ENCODE data around the gene CPED1.
A peak's percentile ranks its signal among the peaks of the same experiment; 100 is the strongest.

The CPED1 gene

GRCh38 chr7:120989257-120990220, 1.0 kb downstream of the CPED1 start:
- no peaks in the 10 kb centered on the region for H3K36me3 Mint-ChIP-seq
- no peak for DNase-seq (ENCODE audit: low spot score in 2 of 2)
- no peak overlapping the region for H3K27ac Mint-ChIP-seq
- ATAC-seq: no peak
- H3K9me3 Mint-ChIP-seq: no peaks in the 10 kb centered on the region
- peaks cover 9% of the 10 kb centered on the region for H3K4me1 Mint-ChIP-seq
- H3K4me3 Mint-ChIP-seq: peak overlapping the region; percentile 67

GRCh38 chr7:120990468-120991118, 2.1 kb downstream of the CPED1 start:
- H3K9me3 Mint-ChIP-seq: no peaks in the 10 kb centered on the region
- no peak overlapping the region for H3K4me3 Mint-ChIP-seq
- no peak for DNase-seq (ENCODE audit: low spot score in 2 of 2)
- H3K4me1 Mint-ChIP-seq: peaks cover 10% of the 10 kb centered on the region
- H3K27ac Mint-ChIP-seq: no peak overlapping the region
- H3K36me3 Mint-ChIP-seq: no peaks in the 10 kb centered on the region
- no peak for ATAC-seq

- Mint-ChIP-seq H3K36me3 (no peaks in the 10 kb centered on the region), H3K4me1 (peaks cover 15% of the 10 kb centered on the region), H3K4me3 (no peak overlapping the region), H3K27ac (no peak overlapping the region), H3K9me3 (no peaks in the 10 kb centered on the region)
- ATAC-seq: no peak
- no peak for DNase-seq (ENCODE audit: low spot score in 2 of 2)
These were observed 2.6 kb downstream of the CPED1 start for GRCh38 chr7:120991161-120991560.

- Mint-ChIP-seq H3K4me3 (no peak overlapping the region), H3K27ac (no peak overlapping the region), H3K36me3 (no peaks in the 10 kb centered on the region), H3K4me1 (peaks cover 19% of the 10 kb centered on the region), H3K9me3 (no peaks in the 10 kb centered on the region)
- DNase-seq (ENCODE audit: low spot score in 2 of 2) (no peak), ATAC-seq (no peak)
These were observed 3.1 kb downstream of the CPED1 start for GRCh38 chr7:120991581-120991980.

- no peak overlapping the region for H3K27ac Mint-ChIP-seq
- no peak overlapping the region for H3K4me3 Mint-ChIP-seq
- H3K36me3 Mint-ChIP-seq: no peaks in the 10 kb centered on the region
- H3K9me3 Mint-ChIP-seq: no peaks in the 10 kb centered on the region
- peaks cover 25% of the 10 kb centered on the region for H3K4me1 Mint-ChIP-seq
- no peak for ATAC-seq
- no peak for DNase-seq (ENCODE audit: low spot score in 2 of 2)
These were observed 3.9 kb downstream of the CPED1 start for GRCh38 chr7:120992272-120992964.

- H3K36me3 Mint-ChIP-seq: no peaks in the 10 kb centered on the region
- DNase-seq (ENCODE audit: low spot score in 2 of 2): no peak
- ATAC-seq: no peak
- H3K4me3 Mint-ChIP-seq: no peak overlapping the region
- no peak overlapping the region for H3K27ac Mint-ChIP-seq
- no peaks in the 10 kb centered on the region for H3K9me3 Mint-ChIP-seq
- peaks cover 25% of the 10 kb centered on the region for H3K4me1 Mint-ChIP-seq
These were observed 4.5 kb downstream of the CPED1 start for GRCh38 chr7:120992965-120993494.

- DNase-seq (ENCODE audit: low spot score in 2 of 2) (no peak), ATAC-seq (peak; percentile 39)
- Mint-ChIP-seq H3K4me1 (peaks cover 21% of the 10 kb centered on the region), H3K9me3 (no peaks in the 10 kb centered on the region), H3K27ac (no peak overlapping the region), H3K36me3 (no peaks in the 10 kb centered on the region), H3K4me3 (no peak overlapping the region)
These were observed 5.2 kb downstream of the CPED1 start for GRCh38 chr7:120993553-120994191.

GRCh38 chr7:120994512-120995410, 6.2 kb downstream of the CPED1 start:
- no peak overlapping the region for H3K4me3 Mint-ChIP-seq
- no peaks in the 10 kb centered on the region for H3K36me3 Mint-ChIP-seq
- DNase-seq (ENCODE audit: low spot score in 2 of 2): no peak
- no peak overlapping the region for H3K27ac Mint-ChIP-seq
- H3K9me3 Mint-ChIP-seq: no peaks in the 10 kb centered on the region
- peaks cover 16% of the 10 kb centered on the region for H3K4me1 Mint-ChIP-seq
- ATAC-seq: no peak

- Mint-ChIP-seq H3K36me3 (no peaks in the 10 kb centered on the region), H3K4me1 (peaks cover 16% of the 10 kb centered on the region), H3K9me3 (no peaks in the 10 kb centered on the region), H3K27ac (no peak overlapping the region), H3K4me3 (no peak overlapping the region)
- DNase-seq (ENCODE audit: low spot score in 2 of 2) (no peak), ATAC-seq (no peak)
These were observed 7.1 kb downstream of the CPED1 start for GRCh38 chr7:120995654-120996053.

- no peaks in the 10 kb centered on the region for H3K9me3 Mint-ChIP-seq
- H3K4me3 Mint-ChIP-seq: no peak overlapping the region
- no peak for ATAC-seq
- no peaks in the 10 kb centered on the region for H3K36me3 Mint-ChIP-seq
- H3K4me1 Mint-ChIP-seq: peaks cover 16% of the 10 kb centered on the region
- H3K27ac Mint-ChIP-seq: no peak overlapping the region
- DNase-seq (ENCODE audit: low spot score in 2 of 2): no peak
These were observed 7.9 kb downstream of the CPED1 start for GRCh38 chr7:120996333-120996987.

- Mint-ChIP-seq H3K9me3 (no peaks in the 10 kb centered on the region), H3K4me1 (peaks cover 16% of the 10 kb centered on the region), H3K36me3 (no peaks in the 10 kb centered on the region), H3K27ac (no peak overlapping the region), H3K4me3 (no peak overlapping the region)
- DNase-seq (ENCODE audit: low spot score in 2 of 2) (no peak), ATAC-seq (no peak)
These were observed 8.5 kb downstream of the CPED1 start for GRCh38 chr7:120996988-120997345.

GRCh38 chr7:120997882-120998474, 9.5 kb downstream of the CPED1 start:
- H3K27ac Mint-ChIP-seq: no peak overlapping the region
- H3K9me3 Mint-ChIP-seq: no peaks in the 10 kb centered on the region
- ATAC-seq: no peak
- no peak overlapping the region for H3K4me3 Mint-ChIP-seq
- DNase-seq (ENCODE audit: low spot score in 2 of 2): no peak
- H3K4me1 Mint-ChIP-seq: peaks cover 16% of the 10 kb centered on the region
- H3K36me3 Mint-ChIP-seq: no peaks in the 10 kb centered on the region

- ATAC-seq (no peak), DNase-seq (ENCODE audit: low spot score in 2 of 2) (no peak)
- H3K9me3 Mint-ChIP-seq: no peaks in the 10 kb centered on the region
- peaks cover 16% of the 10 kb centered on the region for H3K4me1 Mint-ChIP-seq
- no peaks in the 10 kb centered on the region for H3K36me3 Mint-ChIP-seq
- H3K4me3 Mint-ChIP-seq: no peak overlapping the region
- no peak overlapping the region for H3K27ac Mint-ChIP-seq
These were observed 10.0 kb downstream of the CPED1 start for GRCh38 chr7:120998520-120998919.

All from stimulated activated effector memory CD8-positive, alpha-beta T cell treated with anti-CD3 and anti-CD28 coated beads, Interleukin-12 subunit alpha, Interleukin-12 subunit beta, amount 100 ng/mL, for 72 hours (primary cell).